ENCODE measurements around the gene LCP2.

Gene LCP2

GRCh38 chr5:170316937-170317336, 19.4 kb upstream of the LCP2 start (continued):
- TF ChIP-seq ZNF518A (tag by site-specific recombination; conservative IDR thresholded peaks at IDR 0.05; ENCODE audit: low read depth): no peak

GRCh38 chr5:170315154-170315553, 17.6 kb upstream of the LCP2 start:
- CTCF ChIA-PET: no interaction called here
- Histone ChIP-seq H3K9me3 (ENCODE audit: control insufficient read depth, insufficient read depth, low read depth, low read length) (no peaks in the 10 kb centered on the region), H3K27ac (ENCODE audit: extremely low read depth, low read depth, low read length) (no peak overlapping the region), H3K4me3 (ENCODE audit: low read depth, low read length) (no peak overlapping the region), H3K4me1 (ENCODE audit: control insufficient read depth, insufficient read depth, low read length) (no peaks in the 10 kb centered on the region), H3K36me3 (ENCODE audit: control insufficient read depth in 2 of 2, insufficient read depth in 1 of 2, low read length in 2 of 2) (no peaks in the 10 kb centered on the region)
- TF ChIP-seq ZSCAN23 (tag by site-specific recombination; IDR thresholded peaks at IDR 0.05) (no peak), ZNF175 (tag by site-specific recombination; IDR thresholded peaks at IDR 0.05) (no peak), ELK4 (IDR thresholded peaks at IDR 0.05; ENCODE audit: borderline replicate concordance, low read depth, low read length) (no peak), CTCF (tag by site-specific recombination; IDR thresholded peaks at IDR 0.05) (no peak), KLF9 (tag by site-specific recombination; IDR thresholded peaks at IDR 0.05; ENCODE audit: low read depth) (no peak), YY1 (tag by site-specific recombination; IDR thresholded peaks at IDR 0.05) (no peak), REST (tag by site-specific recombination; IDR thresholded peaks at IDR 0.05) (no peak), ZNF157 (tag by site-specific recombination; IDR thresholded peaks at IDR 0.05) (no peak), ZNF18 (tag by site-specific recombination; IDR thresholded peaks at IDR 0.05) (no peak), ZNF513 (tag by site-specific recombination; IDR thresholded peaks at IDR 0.05) (no peak), MYNN (tag by site-specific recombination; IDR thresholded peaks at IDR 0.05; ENCODE audit: borderline replicate concordance) (no peak)
- POLR2A ChIA-PET: no interaction called here
